H4 (cell line): ENCODE results near the gene SNAI1. TPM values are rescaled to one million over a fixed set of nuclear protein-coding genes. Genes with fewer than 3 reads are reported as not detected.
"Not testable (repeated sequence)": the region's sequence is repeated elsewhere in the genome, so short reads cannot be mapped to it uniquely, and the experiment has no call there.

Source experiments
- DNase-seq: peaks from one replicate; pipeline ENCODE4 v3.0.0-alpha.2; 2015; ENCODE audit warnings: low spot score
- total RNA-seq: library from RNA; depleted of rRNA; stranded (reverse); fragments of >200 nt; shearing (Covaris generic); gene quantifications from 2 replicates; pipeline ENCODE4 v1.2.3, GENCODE V29; 2014

SNAI1 gene
- total RNA-seq, 1 experiment from 2014 or later, result 10.5 TPM

DNA sequence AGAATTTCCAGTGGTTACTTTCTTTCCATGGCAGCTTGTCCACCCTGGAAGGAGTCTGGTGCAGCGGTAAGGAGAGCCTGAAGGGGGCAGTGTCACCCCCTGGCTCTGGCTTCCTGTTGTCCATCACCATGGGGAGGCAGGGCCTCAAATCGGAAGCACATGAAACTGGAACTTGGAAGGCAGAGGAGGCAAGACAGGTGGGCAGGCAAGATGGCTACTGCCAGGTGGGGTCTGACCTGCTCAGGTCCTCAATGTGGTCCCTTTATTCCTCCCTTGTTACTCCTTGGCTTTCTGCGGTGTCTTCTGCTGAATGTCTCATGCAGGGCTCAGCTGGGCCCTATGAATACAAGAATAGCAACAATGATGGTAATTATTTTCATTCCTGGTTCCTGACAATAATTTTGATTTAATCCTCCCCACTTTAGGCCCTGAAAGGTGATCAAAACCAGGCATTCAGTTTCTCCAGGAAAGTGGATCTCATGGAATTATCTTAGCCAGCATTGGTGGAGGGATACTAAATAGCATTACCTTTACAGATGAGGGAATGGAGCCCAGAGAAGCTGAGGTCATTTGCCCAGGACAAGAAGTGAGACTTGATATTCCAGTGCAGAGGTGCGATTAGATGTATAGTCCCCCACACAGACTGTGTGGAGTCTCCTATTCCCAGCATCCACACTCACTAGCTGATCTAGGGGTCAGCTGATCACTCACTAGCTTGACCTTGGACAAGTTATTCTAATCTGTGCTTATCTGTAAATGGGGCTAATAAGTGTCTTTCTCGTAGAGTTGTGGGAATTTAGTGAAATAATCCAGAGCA, 17.6 kb upstream of the SNAI1 start:
- peak; percentile 56 for DNase-seq

- no peak for DNase-seq
These were observed 16.9 kb upstream of the SNAI1 start for GRCh38 chr20:49965781-49966305.

DNA sequence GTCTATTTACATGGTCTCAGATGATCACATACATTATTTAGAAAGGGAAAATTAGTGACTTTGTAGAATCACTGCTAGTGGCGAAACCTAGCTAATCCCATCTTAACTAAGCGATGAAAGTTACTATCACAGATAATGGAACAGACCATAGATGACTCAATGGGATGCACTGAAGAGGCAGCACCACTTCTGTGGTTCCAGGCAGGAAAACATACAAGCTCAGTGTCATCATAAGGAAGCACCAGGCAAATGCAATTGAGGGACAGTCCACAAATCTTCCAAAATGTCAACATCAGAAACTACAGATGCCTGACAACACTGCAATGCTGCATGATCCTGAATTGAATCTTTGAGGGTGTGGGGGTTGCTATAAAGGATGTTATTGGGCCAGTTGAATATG, 15.9 kb upstream of the SNAI1 start:
- DNase-seq, result no peak

DNA sequence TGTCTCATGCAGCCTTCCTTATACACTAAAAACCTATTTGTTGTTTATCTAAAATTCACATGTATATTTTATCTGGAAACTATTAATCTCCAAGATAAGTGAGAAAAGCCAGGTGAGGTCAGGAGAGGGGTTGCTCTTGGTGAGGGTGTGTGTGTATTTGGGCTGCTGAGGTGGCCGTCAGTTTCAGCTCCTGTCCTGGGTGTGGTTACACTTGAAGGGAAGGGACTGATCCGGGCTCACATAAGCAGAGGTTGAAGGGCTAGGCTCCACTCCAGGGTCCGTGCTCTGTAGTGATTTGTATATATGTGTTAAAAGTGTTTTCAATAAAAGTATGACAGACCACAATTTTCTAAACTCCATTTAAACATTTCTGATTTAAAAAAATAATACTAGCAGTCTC, 13.5 kb upstream of the SNAI1 start:
- DNase-seq, result no peak

DNA sequence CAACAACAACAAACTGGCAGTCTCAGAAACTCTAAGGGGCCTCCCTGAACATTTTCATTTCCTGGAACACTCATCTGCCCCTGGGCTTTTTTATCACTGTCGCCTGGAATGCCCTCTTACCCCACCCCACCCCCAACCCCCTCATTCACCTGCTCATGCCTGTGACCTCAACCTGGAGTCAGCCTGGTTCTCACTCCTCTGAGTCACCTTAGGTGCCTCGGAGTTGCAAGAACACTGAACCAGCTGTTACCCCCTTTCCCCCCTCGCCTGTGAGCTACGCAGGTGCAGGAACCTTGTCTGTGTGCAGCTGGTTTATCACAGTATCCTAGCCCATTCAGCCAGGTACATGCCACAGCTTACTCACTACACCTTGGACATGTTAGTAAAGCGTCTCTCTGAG, 12.8 kb upstream of the SNAI1 start:
- no peak for DNase-seq

GRCh38 chr20:49970498-49970897, 12.3 kb upstream of the SNAI1 start:
- no peak for DNase-seq

GRCh38 chr20:49973981-49974380, 8.8 kb upstream of the SNAI1 start:
- no peak for DNase-seq

- no peak for DNase-seq
These were observed 6.2 kb upstream of the SNAI1 start for GRCh38 chr20:49976542-49976941.

- not testable (repeated sequence) for DNase-seq
These were observed 5.0 kb upstream of the SNAI1 start for GRCh38 chr20:49977740-49978139.

DNA sequence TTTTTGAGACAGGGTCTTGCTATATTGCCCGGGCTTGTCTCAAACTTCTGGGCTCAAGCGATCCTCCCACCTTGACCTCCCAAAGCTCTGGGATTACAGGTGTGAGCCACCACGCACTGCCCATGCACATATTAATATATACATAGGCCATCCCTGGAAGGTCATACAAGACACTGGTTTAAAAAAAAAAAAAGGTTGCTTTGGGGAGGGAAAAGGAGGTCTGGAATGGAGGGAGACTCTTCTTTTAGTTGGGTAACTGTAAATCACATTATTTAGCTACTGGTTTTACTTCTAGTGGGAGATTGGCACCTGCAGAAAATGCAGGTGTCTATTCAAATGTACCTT, 4.1 kb upstream of the SNAI1 start:
- no peak for DNase-seq

DNA sequence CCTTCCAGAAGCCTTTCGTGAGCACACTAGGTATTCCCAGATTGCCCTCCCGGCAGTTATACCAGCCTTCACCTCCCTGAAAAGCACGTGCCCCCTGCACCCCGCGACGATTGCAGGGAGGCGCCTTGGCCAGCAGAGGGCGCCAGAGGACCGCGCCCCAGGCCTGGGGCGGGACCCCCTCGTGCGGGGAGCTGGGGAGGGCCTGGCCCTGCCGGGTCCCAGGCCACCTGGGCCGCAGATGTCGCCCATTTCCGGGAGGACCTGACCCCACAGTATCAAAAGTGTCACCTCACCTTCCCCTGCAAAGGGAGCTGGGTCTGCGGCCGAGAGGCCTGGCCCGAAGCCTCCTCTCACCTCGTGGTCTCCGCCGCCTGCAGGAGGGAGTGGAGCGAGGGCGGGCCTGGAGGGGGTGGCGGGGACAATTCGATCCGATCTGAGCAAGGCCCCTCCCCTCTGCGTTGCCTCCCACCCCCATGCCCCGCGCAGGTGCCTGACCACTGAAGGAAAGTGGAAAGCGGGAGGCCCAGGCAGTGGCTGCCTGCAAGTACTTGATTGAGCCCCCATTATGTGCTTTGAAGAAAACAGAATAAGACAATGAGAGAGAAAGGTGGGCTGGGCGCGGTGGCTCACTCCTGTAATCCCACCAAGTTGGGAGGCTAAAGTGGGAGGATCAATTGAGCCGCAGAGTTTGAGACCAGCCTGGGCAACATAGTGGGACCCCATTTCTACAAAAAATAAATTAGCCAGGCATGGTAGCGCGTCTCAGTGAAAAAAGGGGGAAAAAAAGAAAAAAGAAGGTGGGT, 3.5 kb upstream of the SNAI1 start:
- DNase-seq, result no peak

- no peak for DNase-seq
These were observed 2.4 kb upstream of the SNAI1 start for GRCh38 chr20:49980140-49981008.

GRCh38 chr20:49981218-49982071, 1.3 kb upstream of the SNAI1 start:
- no peak for DNase-seq

GRCh38 chr20:49982072-49982345, 771 bp upstream of the SNAI1 start:
- DNase-seq, result no peak

DNA sequence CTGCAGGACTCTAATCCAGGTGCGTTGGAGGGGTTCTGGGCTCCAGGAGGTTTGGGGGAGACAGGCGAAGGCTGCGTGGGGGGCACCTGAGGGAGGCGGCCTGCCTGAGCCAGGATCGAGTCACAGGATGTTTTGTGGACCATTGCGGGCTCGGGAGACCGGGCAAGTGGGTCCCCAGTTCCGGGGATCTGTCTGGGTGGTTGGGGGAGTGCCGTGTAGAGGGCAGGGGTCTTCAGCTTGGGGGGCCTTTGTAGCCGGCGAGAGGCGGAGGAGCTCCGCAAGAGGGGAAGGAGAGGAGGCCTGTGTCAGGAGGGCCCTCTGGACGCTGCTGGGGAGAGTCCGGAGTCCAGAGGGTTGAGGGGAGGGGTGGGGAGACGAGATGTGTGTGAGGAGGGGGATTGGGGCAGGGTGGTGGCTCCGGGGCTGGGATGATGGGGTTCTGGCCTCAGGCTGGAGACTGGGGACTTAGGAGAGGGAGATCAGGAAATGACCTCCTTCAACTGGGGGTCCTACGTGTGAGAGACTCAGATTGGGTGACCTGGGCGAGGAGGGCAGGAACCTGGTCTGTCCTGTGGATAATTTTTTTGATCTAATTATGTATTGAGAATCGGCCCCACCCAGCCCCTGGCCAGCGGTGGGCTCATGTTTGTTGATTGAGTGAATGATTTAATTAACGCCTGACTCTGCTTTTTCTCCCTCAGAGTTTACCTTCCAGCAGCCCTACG, 505 bp downstream of the SNAI1 start:
- DNase-seq, result no peak

DNA sequence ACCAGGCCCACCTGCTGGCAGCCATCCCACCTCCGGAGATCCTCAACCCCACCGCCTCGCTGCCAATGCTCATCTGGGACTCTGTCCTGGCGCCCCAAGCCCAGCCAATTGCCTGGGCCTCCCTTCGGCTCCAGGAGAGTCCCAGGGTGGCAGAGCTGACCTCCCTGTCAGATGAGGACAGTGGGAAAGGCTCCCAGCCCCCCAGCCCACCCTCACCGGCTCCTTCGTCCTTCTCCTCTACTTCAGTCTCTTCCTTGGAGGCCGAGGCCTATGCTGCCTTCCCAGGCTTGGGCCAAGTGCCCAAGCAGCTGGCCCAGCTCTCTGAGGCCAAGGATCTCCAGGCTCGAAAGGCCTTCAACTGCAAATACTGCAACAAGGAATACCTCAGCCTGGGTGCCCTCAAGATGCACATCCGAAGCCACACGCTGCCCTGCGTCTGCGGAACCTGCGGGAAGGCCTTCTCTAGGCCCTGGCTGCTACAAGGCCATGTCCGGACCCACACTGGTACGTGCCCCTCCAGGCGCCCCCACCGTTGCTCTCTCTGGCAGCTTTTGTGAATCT, 1.1 kb downstream of the SNAI1 start:
- DNase-seq, result no peak

GRCh38 chr20:49984426-49985153, 1.8 kb downstream of the SNAI1 start:
- DNase-seq, result no peak

DNA sequence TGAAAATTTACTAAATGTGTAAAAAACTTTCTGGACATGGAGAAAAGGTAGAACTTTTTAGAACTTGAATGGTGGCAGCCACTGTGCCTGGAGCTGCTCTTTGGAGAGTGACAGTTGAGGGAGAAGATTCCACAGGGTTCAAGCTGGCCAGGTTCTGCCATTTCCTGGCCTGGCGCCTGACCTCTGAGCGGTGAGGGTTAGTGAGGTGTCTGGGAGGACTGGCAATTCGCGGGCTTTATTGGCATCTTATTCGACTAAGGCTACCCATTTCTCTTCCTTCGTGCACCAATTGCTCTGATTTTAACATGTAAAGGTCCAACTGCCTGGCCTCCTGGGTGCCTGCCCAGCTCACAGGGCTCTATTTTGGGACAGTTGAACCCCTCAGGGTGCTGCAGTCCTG, 2.4 kb downstream of the SNAI1 start:
- DNase-seq, result no peak

GRCh38 chr20:49985617-49986016, 2.8 kb downstream of the SNAI1 start:
- no peak for DNase-seq

DNA sequence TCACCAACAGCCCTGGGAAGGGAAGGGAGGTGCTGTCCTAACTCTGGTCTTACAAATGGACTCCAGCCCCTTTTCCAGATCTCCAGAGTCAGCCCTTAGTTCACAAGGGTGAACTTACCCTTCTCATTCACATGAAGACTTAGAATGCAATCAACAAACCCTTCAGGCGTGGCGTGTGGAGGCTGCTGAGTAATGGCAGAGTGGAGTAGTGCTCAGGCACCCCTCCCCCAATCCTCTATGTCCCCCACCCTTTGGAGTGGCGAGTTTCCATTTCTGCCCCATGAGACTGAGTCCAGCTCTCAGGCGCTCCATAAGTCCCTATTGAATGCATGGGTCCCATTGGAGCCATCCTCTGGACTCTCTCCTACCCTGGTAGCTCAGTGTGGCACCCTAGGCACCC, 3.3 kb downstream of the SNAI1 start:
- no peak for DNase-seq
